ENCODE measurements around the gene TFIP11.
"Not testable (repeated sequence)": the region's sequence is repeated elsewhere in the genome, so short reads cannot be mapped to it uniquely, and the experiment has no call there.

TFIP11 gene

GRCh38 chr22:26540119-26540518, 27.8 kb upstream of the TFIP11 start:
- no peak for DNase-seq

DNA sequence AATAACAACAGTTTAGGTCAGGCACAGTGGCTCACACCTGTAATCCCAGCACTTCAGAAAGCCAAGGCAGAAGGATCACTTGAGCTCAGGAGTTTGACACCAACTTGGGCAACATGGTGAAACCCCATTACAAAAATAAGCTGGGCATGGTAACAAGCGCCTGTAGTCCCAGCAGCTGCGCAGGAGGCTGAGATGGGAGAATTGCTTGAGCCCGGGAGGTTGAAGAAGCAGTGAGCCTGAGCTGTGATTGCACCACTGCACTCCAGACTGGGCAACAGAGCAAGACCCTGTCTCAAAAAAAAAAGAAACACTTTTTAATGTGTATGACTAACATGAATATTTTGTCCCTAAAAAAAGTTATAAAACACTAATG, 24.5 kb upstream of the TFIP11 start:
- no peak for DNase-seq

GRCh38 chr22:26536056-26536761, 23.9 kb upstream of the TFIP11 start:
- DNase-seq = no peak

- DNase-seq = peak; percentile 29
These were observed 23.3 kb upstream of the TFIP11 start for GRCh38 chr22:26535603-26535908.

GRCh38 chr22:26534874-26535602, 22.8 kb upstream of the TFIP11 start:
- no peak for DNase-seq

DNA sequence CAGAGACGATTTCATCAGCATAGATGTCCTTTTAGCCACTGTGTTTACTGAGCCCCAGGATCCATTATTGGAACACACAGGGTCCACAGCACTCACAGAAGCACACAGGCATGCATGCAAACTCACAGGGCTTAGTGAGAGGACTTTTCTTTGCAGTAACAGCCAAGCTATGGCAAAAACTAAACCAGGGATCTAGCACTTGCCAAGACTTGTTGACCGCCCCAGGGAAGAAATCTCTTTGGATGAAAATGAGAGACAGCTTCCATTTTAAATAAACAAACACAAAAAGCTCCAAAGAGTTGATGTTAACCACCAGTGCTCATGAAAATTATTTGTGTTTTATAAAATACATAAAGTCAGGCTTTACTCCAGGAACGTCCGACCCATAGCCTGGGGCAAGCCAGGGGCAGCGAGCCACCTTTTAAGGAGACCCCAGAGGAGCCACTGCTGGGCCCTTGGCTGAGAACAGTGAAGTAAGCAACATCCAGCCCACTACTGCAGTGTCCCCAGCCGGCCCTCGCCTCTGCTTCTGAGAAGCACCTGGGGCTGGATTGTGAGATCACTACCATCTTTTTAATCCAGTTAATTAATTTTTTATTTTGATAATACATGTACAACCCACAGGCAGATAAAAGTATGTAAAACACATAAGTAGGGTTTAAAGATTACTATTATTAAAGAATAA, 22.0 kb upstream of the TFIP11 start:
- no peak for DNase-seq

DNA sequence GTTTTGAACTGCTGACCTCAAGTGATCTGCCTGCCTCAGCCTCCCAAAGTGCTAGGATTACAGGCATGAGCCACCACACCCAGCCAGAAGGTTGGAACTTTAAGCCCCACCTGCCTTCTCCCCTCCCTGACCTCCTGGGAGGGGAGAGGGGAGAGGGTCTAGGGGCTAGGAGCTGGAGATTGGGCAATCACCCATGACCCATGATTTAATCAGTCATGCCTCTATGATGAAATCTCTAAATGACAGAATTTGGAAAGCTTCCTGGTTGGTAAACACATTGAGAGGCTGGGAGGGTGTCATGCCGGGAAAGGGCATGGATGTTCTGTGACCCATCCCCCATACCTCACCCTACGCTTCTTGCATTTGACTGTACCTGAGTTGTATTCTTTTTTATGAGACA, 17.1 kb upstream of the TFIP11 start:
- no peak for DNase-seq

DNA sequence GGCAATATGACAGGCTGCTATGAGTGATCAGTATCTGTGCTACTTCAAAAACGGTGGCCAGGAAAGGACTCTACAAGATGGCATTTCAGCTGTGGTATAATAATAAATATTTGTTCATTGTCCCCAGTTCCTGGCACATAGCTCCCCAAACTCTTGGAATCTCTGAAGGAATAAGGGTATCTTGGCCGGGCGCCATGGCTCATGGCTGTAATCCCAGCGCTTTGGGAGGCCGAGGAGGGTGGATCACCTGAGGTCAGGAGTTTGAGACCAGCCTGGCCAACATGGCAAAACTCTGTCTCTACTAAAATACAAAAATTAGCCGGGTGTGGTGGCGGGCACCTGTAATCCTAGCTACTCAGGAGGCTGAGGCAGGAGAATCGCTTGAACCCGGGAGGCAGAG, 16.2 kb upstream of the TFIP11 start:
- not testable (repeated sequence) for DNase-seq

DNA sequence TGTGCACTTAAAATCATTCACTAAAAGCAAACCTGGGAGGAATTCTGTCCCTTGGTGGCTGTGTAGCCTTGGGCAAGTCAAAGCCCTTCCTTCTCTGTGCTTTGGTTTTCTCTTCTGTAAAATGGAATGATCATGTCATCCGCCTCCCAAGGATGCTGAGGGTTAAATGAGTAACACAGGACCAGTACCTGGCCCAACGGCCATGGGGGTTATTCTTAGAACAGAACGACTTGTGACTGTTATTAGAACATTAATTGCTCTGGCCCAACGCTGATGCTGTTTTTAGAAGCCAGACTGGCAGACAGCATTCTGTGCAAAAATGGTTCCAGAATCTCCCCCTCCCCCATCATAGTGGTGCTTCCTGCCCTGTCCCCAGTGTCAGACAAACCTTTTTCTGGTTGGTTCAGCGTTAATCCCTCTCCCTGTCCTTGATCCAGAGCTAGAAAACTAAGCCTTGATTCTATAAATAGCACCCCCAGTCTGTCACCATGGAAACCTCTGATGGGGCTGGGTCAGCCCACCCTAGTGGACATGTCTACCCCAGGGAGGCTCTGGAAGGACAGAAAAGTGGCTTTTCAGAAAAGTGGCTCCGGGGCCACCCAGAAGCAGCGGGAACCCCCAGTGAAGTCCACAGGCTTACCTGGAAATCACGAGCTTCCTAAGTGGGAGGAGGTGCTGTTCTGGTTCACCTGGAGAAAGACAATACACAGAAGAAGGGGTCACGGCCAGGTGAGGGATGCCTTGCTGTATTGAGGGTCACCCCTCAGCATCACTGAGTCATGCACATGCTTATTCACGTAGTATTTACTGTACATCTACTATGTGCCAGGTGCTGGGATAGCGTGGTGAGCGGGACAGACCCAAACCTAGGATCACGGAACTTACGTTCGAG, 15.5 kb upstream of the TFIP11 start:
- no peak for DNase-seq

DNA sequence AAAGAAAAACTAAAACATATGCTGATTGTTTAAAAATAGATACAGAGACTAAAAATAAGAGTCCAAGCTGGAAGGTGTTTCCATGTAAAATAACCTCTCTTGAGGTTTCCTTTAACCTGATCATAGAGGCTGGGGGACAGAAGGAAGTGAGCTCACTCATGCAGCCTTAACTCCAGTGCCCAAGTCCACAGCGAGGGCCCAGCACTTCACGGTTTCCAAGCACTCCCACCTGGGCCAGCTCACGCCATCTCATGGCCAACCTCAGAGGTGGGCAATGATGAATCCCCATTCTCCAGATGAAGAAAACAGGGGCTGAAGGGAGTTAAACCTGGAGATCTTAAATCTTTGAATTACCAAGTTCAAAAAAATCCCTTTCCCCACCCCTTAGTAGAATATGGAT, 14.9 kb upstream of the TFIP11 start:
- DNase-seq = no peak

GRCh38 chr22:26525946-26526564, 13.8 kb upstream of the TFIP11 start:
- DNase-seq = no peak

GRCh38 chr22:26524870-26525269, 12.6 kb upstream of the TFIP11 start:
- no peak for DNase-seq

DNA sequence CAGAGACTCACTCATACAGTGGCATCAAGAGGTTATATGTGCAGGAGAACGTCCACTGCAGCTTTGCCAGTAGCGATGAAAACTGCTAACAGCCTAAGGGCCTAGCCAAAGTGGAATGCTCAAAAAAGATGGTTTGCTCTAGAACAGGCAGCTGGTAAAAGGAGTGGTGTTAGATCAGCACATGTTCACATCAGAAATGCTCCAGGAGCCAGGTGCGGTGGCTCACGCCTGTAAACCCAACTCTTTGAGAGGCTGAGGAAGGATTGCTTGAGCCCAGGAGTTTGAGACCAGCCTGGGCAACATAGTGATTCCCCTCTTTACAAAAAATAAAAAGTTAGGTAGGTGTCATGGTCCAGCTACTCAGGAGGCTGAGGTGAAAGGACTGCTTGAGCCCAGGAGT, 10.3 kb upstream of the TFIP11 start:
- no peak for DNase-seq

GRCh38 chr22:26522012-26522411, 9.7 kb upstream of the TFIP11 start:
- DNase-seq = no peak

GRCh38 chr22:26517429-26517828, 5.2 kb upstream of the TFIP11 start:
- no peak for DNase-seq

DNA sequence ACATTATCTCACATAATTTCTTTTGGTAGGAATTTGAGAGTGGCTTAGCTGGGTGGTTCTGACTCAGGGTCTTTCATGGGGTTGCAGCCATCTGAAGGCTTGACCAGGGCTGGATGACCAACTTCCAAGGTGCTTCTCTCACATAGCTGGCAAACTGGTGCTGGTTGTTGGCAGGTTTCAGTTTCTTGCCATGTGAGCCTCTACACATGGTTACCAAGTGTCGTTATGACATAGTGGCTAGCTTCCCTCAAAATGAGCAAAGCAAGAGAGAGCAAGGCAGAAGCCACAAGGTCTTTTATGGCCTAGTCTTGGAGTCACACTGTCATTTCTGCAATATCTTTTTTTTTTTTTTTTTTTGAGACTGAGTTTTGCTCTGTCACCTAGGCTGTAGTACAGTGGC, 4.2 kb upstream of the TFIP11 start:
- DNase-seq = no peak

DNA sequence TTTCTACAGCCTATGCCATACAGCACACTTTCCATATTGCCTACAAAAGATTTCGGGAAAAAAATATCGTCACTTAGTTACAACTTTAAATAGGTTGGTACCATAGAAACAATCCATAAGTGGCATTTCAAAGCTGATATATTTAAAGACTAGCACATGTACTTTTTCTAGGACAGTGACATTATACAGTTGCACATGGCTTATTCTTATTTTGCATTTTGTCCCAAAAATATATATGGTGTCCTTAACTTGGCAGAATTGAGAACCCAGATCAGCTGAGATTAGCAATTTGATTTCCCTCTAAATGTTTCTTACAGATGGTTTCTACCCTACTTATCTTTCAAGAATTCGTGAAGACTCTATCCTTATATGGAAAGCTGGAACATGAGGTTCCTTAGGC, 3.7 kb upstream of the TFIP11 start:
- DNase-seq = no peak

GRCh38 chr22:26514419-26515161, 2.3 kb upstream of the TFIP11 start:
- no peak for DNase-seq

DNA sequence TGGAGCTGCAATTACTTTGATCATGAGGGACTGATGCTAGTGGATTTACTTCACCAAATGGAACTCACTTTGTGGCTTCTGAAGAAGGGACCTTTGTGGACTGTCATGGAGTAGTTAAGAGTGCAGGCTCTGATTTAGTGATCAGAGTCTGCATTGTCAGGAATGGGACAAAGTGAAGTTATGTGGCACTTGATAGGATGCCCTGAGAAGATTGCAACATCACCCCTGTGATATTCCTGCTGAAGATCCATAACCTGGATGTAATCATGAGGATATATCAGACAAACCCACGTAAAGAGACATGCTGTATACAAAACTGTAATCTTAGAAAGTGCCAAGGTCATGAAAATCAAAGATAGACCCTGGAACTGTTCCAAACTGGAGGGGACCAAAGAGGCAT, 1.6 kb upstream of the TFIP11 start:
- no peak for DNase-seq

GRCh38 chr22:26508148-26508547, 4.1 kb downstream of the TFIP11 start:
- no peak for DNase-seq

DNA sequence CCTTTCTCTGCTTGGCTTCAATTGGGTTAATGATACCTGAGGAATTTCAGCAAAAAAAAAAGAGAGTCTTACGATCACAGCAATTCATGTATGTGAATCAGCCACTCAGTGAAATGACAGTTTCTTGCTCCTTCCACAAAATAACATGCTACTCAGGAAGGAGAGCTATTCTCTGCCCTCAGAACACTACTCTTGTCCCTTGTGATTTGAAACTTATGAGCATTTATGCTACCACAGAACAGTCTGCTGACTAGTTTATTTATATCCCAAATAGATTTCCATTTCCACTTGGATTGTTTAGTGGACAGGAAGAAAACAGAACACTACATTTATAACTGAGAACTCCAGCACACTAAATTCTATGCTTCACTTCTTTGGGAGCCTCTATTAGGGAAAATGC, 8.5 kb downstream of the TFIP11 start:
- no peak for DNase-seq

Measured in CD4-positive, alpha-beta T cell treated with Interleukin-15 for 1 hour (primary cell).